ENCODE data around the gene TSKU.

Gene TSKU

GRCh38 chr11:76783294-76783895, at the start of gene TSKU:
Gene TSKU (plus strand): TSS chr11:76783356. CDS start chr11:76795617, 12,261 bp downstream.
- peak; percentile 66 for DNase-seq

GRCh38 chr11:76733906-76734305, 49.2 kb upstream of the TSKU start:
- DNase-seq, result peak; percentile 67

- no peak for DNase-seq
Observed at GRCh38 chr11:76734456-76735420, 48.4 kb upstream of the TSKU start.

GRCh38 chr11:76735841-76736240, 47.3 kb upstream of the TSKU start:
- DNase-seq, result no peak

- no peak for DNase-seq
Observed at GRCh38 chr11:76736266-76736665, 46.9 kb upstream of the TSKU start.

GRCh38 chr11:76736773-76737495, 46.2 kb upstream of the TSKU start:
- DNase-seq, result no peak

GRCh38 chr11:76738618-76739240, 44.4 kb upstream of the TSKU start:
- DNase-seq, result no peak

GRCh38 chr11:76739798-76740197, 43.4 kb upstream of the TSKU start:
- DNase-seq, result no peak

GRCh38 chr11:76740772-76741171, 42.4 kb upstream of the TSKU start:
- DNase-seq, result no peak

- DNase-seq, result no peak
Observed at GRCh38 chr11:76742902-76743301, 40.3 kb upstream of the TSKU start.

- no peak for DNase-seq
Observed at GRCh38 chr11:76744186-76745043, 38.7 kb upstream of the TSKU start.

- no peak for DNase-seq
Observed at GRCh38 chr11:76745044-76745376, 38.1 kb upstream of the TSKU start.

- DNase-seq, result no peak
Observed at GRCh38 chr11:76745561-76746207, 37.5 kb upstream of the TSKU start.

- DNase-seq, result no peak
Observed at GRCh38 chr11:76747153-76747914, 35.8 kb upstream of the TSKU start.

- DNase-seq, result no peak
Observed at GRCh38 chr11:76747915-76748860, 35.0 kb upstream of the TSKU start.

- no peak for DNase-seq
Observed at GRCh38 chr11:76748948-76749347, 34.2 kb upstream of the TSKU start.

- no peak for DNase-seq
Observed at GRCh38 chr11:76750067-76750466, 33.1 kb upstream of the TSKU start.

- DNase-seq, result no peak
Observed at GRCh38 chr11:76750746-76751145, 32.4 kb upstream of the TSKU start.

- DNase-seq, result no peak
Observed at GRCh38 chr11:76752321-76753143, 30.6 kb upstream of the TSKU start.

Measured in activated CD8-positive, alpha-beta memory T cell treated with anti-CD3 and anti-CD28 coated beads, Interleukin-2, amount 50 U/mL, for 48 hours (primary cell).